T-helper 1 cell treated with Interleukin-12 subunit alpha and Interleukin-12 subunit beta and Interleukin-4 antibody, amounts not matched to agents 30 ng/mL and 1 ng/mL, for 36 hours (primary cell): ENCODE results near the gene LTF. TPM values are rescaled to one million over a fixed set of nuclear protein-coding genes. Genes with fewer than 3 reads are reported as not detected.

Experiments used
- intact Hi-C: fragments of 100-400 bp; cut with micrococcal nuclease; formaldehyde crosslinking; loops from one replicate; pipeline ENCODE4 v1.15.1; 2024
- total RNA-seq: library from RNA; stranded (reverse); gene quantifications from 2 replicates; pipeline ENCODE4 v1.2.3, GENCODE V29; 2022

LTF gene
- total RNA-seq, 1 donor from 2014 or later, result not detected

DNA sequence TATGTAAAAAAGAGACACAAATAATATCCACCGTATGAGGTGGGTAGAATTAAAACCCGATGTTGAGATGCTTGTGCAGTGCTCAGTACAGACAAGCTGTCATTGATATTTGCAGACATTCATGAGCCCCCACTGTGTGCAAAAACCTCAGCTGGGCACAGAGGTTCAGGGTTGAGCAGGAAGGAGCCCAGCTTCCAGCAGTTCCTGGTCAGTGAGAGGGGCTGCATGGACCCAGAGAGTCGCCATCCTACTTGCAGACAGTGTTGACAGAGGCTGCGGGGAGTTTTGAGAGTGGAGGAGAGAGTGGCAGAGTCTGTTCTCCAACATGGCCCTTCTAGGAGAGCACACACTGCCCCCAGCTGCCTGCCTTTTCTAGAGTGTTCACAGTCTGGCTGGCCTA lies 6.1 kb upstream of the LTF start:
- intact Hi-C loops, result no loop called here

DNA sequence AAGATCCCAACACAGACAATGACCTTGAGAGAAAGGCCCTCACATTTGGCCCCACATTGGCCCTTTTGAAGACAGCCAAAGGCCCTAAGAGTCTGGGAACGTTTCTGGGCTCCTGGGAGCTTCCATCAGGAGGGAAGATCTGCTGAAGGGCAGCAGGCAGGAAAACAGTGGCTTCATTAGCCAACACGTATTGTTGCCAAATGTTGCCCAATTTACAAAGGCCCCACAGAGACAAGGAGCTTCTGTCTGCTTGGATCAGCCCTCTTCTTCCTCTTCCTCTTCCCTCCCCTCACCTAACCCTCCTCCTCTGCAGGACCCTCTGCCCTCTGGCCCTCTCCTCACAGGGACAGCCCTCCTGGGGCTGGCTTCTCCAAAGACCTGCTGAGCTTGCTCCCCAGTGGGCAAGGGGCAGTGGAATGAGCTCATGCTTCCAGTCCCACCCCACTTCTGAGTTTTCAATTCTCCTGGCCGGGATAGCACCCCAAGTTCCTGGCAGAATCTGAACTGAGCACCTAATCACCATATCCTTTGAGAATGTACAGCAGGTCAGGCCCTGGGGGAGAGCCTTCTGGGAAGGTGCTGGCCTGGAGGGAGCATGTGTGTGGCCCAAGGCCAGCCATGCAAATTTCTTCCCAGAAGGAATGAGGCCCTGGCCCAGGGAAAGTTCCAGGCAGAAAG lies 5.1 kb upstream of the LTF start:
- intact Hi-C loops, result no loop called here

DNA sequence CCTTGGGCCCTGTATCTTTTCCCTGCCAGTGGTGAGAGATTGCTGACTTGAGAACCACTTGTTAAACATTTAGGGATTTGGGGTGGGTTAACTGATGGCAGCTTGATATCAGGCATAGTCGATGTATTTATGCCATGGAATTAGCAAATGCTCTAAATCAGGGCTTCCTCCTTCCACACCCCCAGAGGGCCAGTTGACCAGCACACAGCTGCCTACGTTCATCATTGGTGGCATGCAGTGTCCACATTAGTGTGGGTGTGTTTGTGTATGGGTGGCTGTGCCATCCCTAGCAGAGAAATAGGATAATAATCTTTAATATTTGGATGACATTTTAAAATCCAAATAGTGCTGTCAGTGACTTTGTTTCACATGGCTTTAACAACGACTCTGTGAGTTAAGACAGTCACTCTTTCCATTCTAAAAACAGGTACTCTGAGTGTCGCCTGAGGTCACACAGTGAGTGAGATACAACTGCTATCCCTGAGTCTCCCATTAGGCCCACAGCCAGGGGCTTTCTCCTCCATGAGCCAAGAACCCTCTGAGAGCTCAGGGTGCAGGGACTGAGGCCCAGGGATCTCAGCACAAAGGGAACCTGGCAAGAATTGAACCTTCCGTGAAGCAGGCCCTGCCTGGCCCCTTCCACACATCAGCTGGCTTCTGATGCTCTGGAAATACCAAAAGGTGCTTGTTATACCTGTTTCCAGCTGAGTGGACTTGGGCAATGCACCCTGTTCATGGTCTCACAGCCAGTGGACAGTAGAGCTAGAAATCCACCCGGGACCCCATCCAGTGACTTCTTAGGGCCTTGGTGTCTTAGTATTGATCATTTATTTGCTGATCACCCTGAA lies 4.3 kb upstream of the LTF start:
- intact Hi-C loops, result no loop called here

DNA sequence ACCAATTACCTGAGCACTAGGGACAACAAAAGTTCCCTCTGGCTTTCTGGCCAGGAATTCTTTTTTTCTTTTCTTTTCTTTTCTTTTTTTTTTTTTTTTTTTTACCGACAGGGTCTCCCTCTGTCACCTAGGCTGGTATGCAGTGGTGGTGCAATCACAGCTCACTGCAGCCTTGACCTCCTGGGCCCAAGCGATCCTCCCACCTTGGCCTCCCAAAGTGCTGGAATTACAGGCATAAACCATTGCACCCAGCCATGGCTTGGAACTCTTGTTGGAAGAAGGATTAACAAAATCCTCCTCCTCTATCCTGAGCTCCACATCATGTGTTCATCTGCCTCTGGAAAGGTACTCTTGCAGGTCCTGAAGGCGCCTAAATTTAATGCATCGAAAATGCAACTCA lies 2.9 kb upstream of the LTF start:
- intact Hi-C loops, result no loop called here

DNA sequence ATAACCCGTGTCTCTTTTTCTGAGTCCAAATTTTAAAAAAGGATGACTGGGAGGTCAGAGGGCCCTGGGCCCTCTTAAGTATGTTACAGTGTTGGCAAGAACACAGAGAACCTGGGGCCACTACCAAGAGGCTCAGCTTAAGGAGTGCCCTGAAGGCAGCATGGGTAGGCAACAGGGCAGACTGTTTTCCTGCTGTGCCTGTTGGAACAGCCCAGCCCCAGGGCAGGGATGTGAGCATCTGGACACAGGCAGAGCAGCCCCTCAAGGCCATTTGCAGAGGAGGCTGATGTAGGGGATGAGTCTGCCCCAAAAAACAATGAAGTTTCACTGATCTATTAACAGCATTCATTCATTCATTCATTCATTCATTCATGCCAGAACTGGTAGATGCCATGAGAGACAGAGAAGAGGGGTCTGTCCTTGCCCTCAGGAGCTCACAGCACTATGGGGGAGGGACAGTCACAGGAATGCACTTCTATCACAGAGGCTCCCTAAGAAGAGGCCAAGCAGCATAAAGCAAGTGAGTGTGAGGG lies 2.2 kb upstream of the LTF start:
- intact Hi-C loops, result no loop called here

DNA sequence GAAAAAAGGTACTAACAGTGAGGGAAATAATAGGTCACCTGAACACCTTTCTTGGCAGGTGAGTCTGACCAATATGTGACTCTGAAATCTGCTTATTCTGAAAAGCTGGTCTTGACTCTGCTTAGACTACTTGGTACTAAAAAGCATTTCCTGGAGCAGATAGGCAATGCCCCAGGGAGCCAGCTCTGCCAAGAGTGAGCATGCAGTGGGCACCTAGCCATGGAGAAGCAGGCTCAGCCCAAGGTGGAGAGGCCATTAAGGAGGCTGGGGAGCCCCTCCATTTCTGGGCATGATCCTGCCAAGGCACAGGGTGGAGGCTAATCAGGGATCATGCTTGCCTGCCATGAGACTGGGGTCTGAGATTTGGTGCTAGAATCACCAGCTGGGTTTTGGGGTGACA lies 1.6 kb upstream of the LTF start:
- intact Hi-C loops, result no loop called here

DNA sequence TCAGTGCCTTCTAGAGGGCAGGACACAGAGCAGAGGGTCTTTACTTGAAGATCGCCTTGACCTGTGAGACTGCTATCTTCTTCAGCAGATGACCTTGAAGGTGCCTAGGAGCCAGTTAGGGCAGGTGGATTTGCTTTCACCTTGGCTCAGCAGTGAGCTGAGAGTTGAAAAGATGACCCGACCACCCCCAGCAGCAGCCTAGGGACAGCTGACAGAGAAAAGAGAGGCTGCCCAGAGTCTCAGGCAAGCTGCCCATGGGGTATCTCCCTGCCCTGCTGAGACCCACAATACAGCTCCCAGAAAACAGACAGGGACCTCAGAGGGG lies 453 bp upstream of the LTF start:
- intact Hi-C loops, result no loop called here

DNA sequence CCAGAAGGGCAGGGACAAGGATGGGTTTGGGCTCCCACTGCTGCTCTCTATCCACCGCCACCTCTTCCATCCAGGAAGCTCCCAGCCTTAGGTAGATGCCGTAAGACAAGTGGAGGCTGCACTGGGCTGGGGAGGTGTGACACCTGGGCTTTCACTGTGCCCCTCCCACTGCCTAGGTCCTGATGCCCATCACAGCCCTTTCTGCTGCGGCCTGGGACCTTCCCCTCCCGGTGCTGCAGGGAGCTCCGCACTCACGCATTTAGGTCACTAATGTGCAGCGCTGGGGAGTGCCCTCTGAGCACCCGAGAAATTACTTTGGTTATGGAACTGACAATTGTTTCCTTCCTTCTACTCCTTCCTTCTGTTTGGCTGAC lies 850 bp downstream of the LTF start:
- intact Hi-C loops, result no loop called here

DNA sequence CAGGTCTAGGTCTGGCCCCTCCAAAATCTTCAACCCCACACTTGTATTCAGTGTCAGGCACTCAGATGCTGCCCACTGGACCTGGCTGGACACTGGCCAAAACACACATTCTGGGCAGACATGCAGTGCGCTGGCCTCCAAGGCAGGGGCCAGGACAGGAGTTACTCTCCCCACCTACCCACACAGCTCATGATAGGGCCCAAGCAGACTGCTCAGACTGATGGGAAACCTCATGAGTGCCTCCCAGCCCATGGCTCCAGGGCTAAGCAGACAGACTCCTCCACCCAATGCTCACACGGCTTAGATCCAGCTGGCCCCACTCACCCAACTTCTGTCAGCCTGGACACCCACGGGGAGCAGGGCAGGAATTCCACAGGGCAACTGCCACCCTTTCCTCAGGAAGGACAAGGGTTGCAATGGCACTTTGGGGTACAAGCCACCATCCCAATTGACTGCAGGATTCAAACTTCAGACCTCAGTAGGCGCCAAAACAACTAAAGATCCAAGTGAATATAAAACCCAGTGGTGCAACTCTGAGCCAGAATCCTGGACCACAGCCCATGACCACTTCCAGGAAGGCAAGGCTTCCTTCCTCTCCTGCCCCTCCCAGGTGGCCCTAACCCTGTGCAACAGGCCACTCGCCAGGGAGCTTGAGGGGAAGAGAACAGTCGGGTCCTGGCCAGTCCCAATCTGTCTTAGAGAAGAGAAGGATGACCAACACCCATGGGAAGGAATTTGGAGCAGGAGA lies 1.4 kb downstream of the LTF start:
- intact Hi-C loops, result no loop called here

DNA sequence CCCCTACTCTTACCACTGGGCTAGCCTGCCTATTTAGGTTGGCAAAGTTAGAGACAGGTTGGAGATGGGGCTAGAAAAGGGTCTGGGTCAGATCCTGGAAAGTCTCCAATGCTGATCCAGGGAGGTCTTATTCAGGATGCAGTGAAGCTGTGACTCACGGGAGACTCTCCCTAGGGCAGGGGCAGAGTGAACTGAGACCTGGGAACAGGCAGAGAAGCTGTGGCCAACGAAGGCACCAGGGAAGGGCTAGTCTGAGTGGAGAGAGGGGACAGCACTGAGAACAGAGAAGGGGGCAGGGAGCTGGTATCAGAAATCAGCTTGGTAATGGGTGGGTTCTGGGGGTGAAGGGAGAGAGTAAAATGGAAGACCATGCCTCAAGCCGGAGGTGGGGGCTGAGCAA lies 2.2 kb downstream of the LTF start:
- intact Hi-C loops, result no loop called here

DNA sequence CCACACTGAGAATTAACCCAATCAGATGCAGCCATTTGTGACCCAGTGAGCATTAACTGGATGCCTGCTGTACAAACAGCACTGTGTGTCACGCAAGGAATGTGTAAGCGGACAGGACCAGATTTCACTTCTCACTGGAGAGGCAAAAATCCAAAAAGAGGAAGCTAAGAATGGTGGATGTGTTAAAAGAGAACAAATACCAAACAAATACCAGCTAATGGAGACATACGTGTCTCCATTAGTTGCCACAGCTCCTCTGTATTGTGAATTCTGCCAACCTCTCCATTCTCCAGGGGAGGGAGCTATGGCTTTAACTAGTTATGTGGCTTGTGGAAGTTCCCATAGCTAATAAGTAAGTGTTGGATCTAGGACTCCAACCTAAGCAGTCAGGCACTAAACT lies 2.6 kb downstream of the LTF start:
- intact Hi-C loops, result no loop called here

DNA sequence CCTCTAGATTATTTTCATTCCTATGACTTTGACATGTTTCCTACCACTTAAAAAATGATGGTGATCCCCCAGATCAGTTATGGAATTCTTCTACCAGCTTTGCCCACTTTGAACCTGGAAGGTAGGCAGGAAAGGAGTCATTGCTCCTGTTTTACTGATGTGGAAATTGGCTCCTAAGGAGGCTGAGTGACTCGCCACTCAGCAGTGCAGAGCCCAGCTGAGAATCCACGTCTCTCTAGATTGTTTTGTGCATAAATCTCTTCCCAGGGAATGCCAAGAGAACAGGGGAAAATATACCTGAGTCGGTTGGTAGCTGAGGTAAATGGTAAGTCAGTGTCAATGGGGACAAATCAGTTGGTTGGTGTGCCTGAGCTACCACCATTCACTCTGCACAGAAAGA lies 4.7 kb downstream of the LTF start:
- intact Hi-C loops, result no loop called here

DNA sequence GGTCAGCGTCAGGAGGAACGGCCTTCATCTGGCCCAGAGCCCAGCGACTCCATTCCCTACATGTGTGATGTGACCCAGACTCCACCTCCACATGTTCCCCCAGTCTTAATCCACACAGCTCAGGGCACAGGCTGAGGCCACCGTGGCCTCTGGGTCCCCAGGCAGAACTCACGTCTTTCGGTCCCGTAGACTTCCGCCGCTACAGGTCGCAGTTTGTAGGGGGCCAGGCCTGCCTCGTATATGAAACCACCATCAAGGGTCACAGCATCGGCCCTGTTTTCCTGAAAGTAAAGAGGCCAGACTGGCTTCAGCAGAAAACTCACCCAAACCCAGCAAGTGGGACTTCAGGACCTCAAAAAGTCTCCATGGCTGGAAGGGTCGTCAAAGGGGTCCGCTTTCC lies 8.6 kb downstream of the LTF start:
- intact Hi-C loops, result no loop called here

DNA sequence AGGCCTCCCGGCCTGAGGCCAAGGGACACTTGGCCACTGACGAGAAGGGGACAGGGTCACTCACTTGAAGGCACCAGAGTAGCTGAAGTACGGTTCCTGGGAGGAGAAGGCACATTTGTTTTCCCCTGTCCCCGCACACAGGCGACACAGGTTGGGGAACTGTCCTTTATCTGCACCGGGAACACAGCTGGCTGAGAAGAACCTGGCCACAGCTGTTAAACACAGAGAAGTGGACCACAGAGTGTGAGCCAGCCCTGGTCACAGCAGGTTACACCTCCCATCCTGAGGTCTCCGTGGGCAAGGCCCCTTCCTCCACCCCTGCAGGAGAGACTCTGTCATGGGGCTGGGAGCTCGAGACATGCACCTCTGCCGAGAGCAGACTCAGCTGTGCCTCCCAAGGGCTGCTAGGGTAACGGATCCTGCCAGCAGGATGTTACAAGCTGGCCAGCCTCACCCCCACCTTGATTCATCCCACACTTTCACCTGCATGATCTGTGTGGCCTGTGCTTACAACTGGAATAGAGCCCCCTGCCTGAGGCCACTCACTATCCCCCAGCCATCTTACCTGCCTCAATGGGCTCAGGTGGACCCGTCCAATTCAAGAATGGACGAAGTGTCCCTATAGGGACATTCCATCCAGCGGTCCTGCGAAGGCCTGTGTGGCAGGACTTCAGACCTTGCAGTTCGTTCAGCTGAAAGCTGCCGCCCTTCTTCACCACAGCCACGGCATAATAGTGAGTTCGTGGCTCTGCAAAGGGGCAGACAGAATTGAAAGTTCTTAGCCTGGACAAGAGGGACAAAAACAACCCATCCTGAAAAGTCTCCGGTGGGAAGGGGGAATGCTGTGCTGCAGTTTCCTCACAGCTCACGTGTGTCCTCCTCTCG lies 9.2 kb downstream of the LTF start:
- intact Hi-C loops, result no loop called here

DNA sequence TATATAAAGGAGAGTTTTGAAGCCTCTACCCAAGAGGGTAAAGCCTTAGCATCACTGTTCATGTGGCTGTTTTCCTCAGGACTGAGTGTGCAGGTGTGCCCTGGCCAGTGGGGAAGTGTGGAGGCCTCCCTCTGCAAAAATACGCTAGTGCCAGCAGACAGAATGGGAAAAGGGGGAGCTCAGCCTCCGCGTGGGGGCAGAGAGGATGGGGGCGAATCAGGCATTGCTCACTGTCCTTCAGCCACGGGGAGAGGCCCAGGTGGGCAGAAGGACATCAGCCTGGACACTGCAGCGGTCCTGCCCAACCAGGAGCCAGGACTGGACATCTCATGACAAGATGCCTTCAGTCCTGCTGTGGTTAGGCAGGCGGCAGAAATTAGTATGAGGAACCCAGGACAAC lies 10.1 kb downstream of the LTF start:
- intact Hi-C loops, result no loop called here

DNA sequence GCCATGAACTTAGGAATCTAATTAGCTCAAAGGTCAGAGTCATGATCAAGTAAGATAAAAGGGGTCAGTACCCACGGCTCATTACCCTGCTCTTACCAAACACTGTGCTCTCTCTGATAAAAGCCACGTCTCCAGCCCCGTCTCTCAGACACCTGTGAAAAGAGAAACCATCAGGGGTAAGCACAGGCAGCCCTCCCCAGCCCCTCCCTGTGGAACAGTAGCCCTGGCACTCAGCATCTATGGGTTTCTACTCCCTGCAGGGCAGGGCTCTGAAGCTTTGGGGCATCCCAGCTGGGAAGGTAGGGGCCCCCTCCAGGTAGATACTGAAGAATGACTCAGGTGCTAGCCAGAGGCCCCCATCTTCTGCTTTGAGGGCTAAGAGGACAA lies 10.5 kb downstream of the LTF start:
- intact Hi-C loops, result no loop called here

DNA sequence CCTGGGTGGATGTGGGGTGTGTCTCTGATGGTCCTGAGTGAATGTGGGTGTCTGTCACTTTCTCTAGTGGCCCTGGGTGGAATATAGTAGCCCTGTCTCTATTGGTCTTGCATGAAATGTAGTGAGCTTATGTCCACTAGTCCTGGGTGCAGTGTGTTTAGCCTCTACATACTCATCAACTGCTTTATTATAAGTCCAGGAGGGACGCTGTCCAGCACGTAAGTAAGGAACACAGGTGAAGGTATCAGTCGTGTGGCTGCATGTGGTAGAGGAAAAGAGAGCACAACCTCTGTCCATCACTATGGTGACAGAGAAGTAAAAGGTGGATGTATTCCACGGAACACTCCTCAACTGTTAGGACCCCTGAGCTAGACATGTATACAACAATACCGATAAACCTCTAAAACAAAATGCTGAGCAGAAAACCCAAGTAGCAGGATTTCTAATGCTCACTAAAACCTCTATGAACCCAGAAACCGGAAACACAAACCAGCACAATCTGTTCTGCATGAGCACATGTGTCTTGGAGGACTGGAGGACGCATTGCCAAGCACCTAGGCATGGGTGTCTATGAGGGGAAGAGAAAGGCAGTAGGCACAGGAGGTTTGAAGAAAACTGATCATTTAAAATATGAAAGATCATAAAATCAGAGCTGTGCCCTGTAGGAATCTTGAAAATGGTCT lies 11.0 kb downstream of the LTF start:
- intact Hi-C loops, result no loop called here

DNA sequence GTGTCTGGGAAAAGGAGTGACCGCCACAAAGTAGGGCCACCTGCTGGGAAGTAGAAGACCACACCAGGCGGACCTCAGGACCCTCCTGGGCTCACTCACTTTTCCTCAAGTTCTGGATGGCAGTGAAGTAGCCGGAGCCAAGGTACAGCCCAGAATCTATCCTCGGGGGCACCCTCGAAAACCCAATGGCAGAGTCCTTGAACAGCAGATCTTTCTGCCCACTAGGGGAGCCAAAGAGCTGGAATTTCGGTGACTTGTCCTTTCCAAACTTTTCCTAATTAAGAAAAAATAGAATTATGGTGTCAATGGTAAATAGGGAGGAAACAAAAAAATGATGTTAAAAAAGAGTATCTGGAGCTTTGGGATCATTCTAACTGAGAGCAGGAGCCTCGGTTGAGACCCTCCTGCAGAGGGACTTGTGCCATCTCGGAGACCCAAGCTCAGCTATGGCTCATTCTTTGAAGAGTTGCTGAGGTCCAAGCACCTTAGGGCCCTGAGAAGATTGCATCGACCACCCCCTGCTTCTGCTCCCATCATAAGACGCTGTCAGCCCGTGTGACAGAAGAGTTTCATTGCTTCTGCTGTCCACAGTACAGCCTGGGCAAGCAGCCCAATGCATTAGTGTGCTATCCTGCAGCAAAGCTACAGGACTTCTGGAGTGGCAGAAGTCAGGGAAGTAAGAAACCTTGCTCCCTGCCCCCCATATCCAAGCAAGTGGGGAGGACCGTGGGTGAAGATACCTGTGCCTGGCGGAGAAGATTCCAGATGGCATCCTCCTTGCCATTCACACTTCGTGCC lies 14.8 kb downstream of the LTF start:
- intact Hi-C loops, result no loop called here

DNA sequence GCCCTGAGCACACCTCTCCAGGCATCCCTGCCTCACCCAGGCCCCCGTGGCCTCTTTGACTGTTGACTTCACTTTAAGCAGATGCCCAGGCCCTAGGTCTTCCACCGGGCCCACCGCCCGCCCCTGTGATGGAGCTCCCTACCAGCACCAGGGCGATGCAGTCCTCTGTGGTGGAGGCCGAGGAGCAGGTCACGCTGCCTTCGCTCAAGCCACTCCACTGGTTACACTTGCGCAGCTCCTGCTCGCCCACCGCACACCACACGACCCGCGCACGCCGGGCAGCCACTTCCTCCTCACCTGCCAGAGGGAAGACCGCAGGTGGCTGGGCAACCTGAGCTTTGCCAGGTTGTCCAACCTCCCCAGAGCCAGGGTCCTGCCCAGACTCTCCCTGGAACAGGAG lies 16.0 kb downstream of the LTF start:
- intact Hi-C loops, result no loop called here
